GM21367 (cell line): ENCODE results near the gene ANKRD65.
"Not testable (repeated sequence)": the region's sequence is repeated elsewhere in the genome, so short reads cannot be mapped to it uniquely, and the experiment has no call there.

ENCODE experiments used
- ATAC-seq: cut with Tn5 transposase; IDR thresholded peaks from one replicate; pipeline ENCODE4 v1.9.1; 2021; ENCODE audit not compliant: unreplicated experiment

The ANKRD65 gene

GRCh38 chr1:1373815-1374588 is 47.1 kb downstream of the ANKRD65 start:
- ATAC-seq: no peak

- ATAC-seq: no peak
Observed at GRCh38 chr1:1373051-1373814, 47.8 kb downstream of the ANKRD65 start.

GRCh38 chr1:1371746-1372711 is 49.0 kb downstream of the ANKRD65 start:
- no peak for ATAC-seq

- ATAC-seq: no peak
Observed at GRCh38 chr1:1371364-1371745, 49.7 kb downstream of the ANKRD65 start.

- no peak for ATAC-seq
Observed at GRCh38 chr1:1370771-1371300, 50.2 kb downstream of the ANKRD65 start.

GRCh38 chr1:1370094-1370493 is 51.0 kb downstream of the ANKRD65 start:
- not testable (repeated sequence) for ATAC-seq
